Kidney (tissue), 14 donors: ENCODE results near the gene FAM221A. TPM values are rescaled to one million over a fixed set of nuclear protein-coding genes. Genes with fewer than 3 reads are reported as not detected.
A peak's percentile ranks its signal among the peaks of the same experiment; 100 is the strongest.
"Not testable (repeated sequence)": the region's sequence is repeated elsewhere in the genome, so short reads cannot be mapped to it uniquely, and the experiment has no call there.

ENCODE experiments used
- DNase-seq, 5 donors: peaks; one replicate each; pipeline ENCODE4 v3.0.0-alpha.2; 2013 to 2020
- FAIRE-seq: peaks from 2 replicates; lab custom pipeline; 2012; peaks lifted over from hg19 to GRCh38; lab: Jason Lieb, UNC
- H3K27ac ChIP-seq, 2 donors: one replicate each; pipeline ENCODE4 v1.7.0; 2013; ENCODE audit warnings: low read depth in 2 of 2, low read length in 2 of 2, inconsistent platforms in 1 of 2
- H3K27me3 ChIP-seq: one replicate; pipeline ENCODE4 v1.7.1; 2013; ENCODE audit warnings: low read length, inconsistent platforms; ENCODE audit not compliant: control insufficient read depth, insufficient read depth
- H3K36me3 ChIP-seq, 3 donors: one replicate each; pipeline versions ENCODE4 v1.7.0 to v1.7.1; 2013; ENCODE audit warnings: low read length in 3 of 3, control low read depth in 1 of 3, inconsistent platforms in 1 of 3; ENCODE audit not compliant: insufficient read depth in 3 of 3, control insufficient read depth in 2 of 3
- H3K4me1 ChIP-seq, 3 donors: one replicate each; pipeline versions ENCODE4 v1.7.0 to v1.7.1; 2013; ENCODE audit warnings: low read length in 3 of 3, inconsistent platforms in 1 of 3, low read depth in 1 of 3; ENCODE audit not compliant: control insufficient read depth in 2 of 3, insufficient read depth in 2 of 3
- H3K4me3 ChIP-seq, 3 donors: one replicate each; pipeline versions ENCODE4 v1.7.0 to v1.8.1; 2013; ENCODE audit warnings: low read length in 3 of 3, control low read depth in 1 of 3, inconsistent platforms in 1 of 3
- H3K9ac ChIP-seq, 3 donors: one replicate each; pipeline versions ENCODE4 v1.7.0 to v1.7.1; 2013; ENCODE audit warnings: low read length in 3 of 3, control low read depth in 1 of 3, inconsistent platforms in 1 of 3
- H3K9me3 ChIP-seq, 3 donors: one replicate each; pipeline versions ENCODE4 v1.7.0 to v1.7.1; 2013; ENCODE audit warnings: low read length in 3 of 3, control low read depth in 1 of 3, inconsistent platforms in 1 of 3; ENCODE audit not compliant: control insufficient read depth in 2 of 3, insufficient read depth in 1 of 3
- CTCF ChIP-seq: IDR thresholded peaks from 3 replicates; pipeline ENCODE4 v1.5.1; 2012; ENCODE audit warnings: mild to moderate bottlenecking, moderate library complexity, borderline replicate concordance; ENCODE audit not compliant: insufficient read depth; ENCODE audit errors: extremely low read depth
- intact Hi-C: fragments of 100-400 bp; cut with DNase I; formaldehyde crosslinking; loops from one replicate; pipeline ENCODE4 v1.11.1; 2022
- polyA plus RNA-seq: library from polyadenylated mRNA; stranded (reverse); fragments of 350-450 nt; fragmentation: Illumina TruSeq; extraction: RNeasy Lipid Tissue Mini Kit (QIAGEN cat#74804); gene quantifications from one replicate; pipeline ENCODE4 v1.2.3, GENCODE V29; 2014; ENCODE audit warnings: low read depth, low replicate concordance; ENCODE audit not compliant: insufficient read depth
- total RNA-seq: library from RNA; stranded (reverse); fragmentation: NEBNext Ultra II Directional; extraction: Animal tissue kit (Norgen Biotek cat#: 25700); gene quantifications from one replicate; pipeline ENCODE4 v1.2.1, GENCODE V29; 2021
- donor health status: control.
- donor health status: control.
- donor health status: control.
- donor health status: control.
- donor health status: control.
- donor health status: DM: yes; HTN: yes; CAD: no.
- donor health status: Normal renal cell carcinoma (clear cell type).

The FAM221A gene
- total and polyA plus RNA-seq, 2 donors from 2014 or later = 8.6 to 8.7 TPM

DNA sequence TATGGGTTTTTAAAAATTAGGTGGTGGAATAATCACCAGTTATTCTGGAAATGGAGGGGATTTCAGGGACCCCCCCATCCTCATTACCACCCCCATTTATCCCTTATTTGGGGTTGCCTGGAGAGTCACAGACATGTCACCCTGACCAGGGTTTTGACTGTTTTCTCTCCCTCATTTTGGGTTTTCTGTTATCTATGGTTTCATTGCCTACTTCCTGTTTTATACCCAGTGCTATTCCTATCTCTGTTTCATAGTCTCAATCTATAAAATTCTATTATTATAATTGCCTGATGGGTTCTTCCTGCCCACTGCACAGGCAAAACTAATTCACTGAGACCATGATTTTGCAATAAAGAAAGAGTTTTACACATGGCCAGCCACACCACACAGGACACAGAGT lies 15.9 kb upstream of the FAM221A start:
- DNase-seq (no peak), FAIRE-seq (no peak)
- no peaks in the 10 kb centered on the region for H3K27me3 ChIP-seq
- no peak overlapping the region for H3K4me3 ChIP-seq
- no peak overlapping the region for H3K9ac ChIP-seq
- intact Hi-C loops = no loop called here
- no peaks in the 10 kb centered on the region for H3K4me1 ChIP-seq
- no peaks in the 10 kb centered on the region for H3K36me3 ChIP-seq
- H3K27ac ChIP-seq = no peak overlapping the region
- TF ChIP-seq CTCF = no peak
- H3K9me3 ChIP-seq = no peaks in the 10 kb centered on the region

DNA sequence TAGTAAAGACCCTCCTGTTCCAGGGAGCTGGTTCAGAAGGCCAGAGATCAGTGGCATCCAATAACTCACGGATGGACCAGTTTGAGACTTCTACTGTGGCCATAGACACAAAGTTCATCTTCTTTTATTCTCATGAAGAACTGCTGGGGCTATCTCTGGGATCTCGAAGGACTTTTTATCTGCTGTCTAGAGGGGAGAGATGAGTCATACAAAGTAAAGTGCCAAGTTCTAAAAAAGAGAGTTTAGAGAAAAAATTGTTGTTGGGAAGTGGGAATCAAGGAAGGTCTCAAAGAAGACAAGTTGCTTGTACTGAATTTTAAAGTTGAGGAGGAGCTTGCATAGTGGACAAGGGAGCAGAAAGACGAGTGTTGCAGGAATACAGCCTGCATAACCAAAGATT lies 8.0 kb upstream of the FAM221A start:
- H3K36me3 ChIP-seq = no peaks in the 10 kb centered on the region
- no peaks in the 10 kb centered on the region for H3K9me3 ChIP-seq
- H3K4me1 ChIP-seq = no peaks in the 10 kb centered on the region
- FAIRE-seq = no peak
- H3K27me3 ChIP-seq = no peaks in the 10 kb centered on the region
- no peak for TF ChIP-seq CTCF
- H3K27ac ChIP-seq = no peak overlapping the region
- no peak overlapping the region for H3K4me3 ChIP-seq
- intact Hi-C loops = no loop called here
- no peak for DNase-seq
- no peak overlapping the region for H3K9ac ChIP-seq

- no peaks in the 10 kb centered on the region for H3K9me3 ChIP-seq
- H3K36me3 ChIP-seq = no peaks in the 10 kb centered on the region
- H3K27me3 ChIP-seq = no peaks in the 10 kb centered on the region
- H3K4me1 ChIP-seq = peaks cover 0 to 4% (median 3%) of the 10 kb centered on the region in 3 donors
- no peak for TF ChIP-seq CTCF
- peak overlapping the region; percentile 81 to 92 (median 89) for H3K4me3 ChIP-seq
- FAIRE-seq = no peak
- peak; percentile 87 to 95 (median 90) for DNase-seq
- H3K27ac ChIP-seq = peak overlapping the region; percentile 44 to 66
- H3K9ac ChIP-seq = peak overlapping the region; percentile 63 to 89 (median 76)
- intact Hi-C loops = no loop called here
Measured at GRCh38 chr7:23680414-23681405, 711 bp downstream of the FAM221A start.

GRCh38 chr7:23684041-23684440 lies 4.0 kb downstream of the FAM221A start:
- H3K27me3 ChIP-seq, H3K4me3 ChIP-seq, H3K27ac ChIP-seq, H3K9ac ChIP-seq, H3K4me1 ChIP-seq, H3K9me3 ChIP-seq, H3K36me3 ChIP-seq, FAIRE-seq, intact Hi-C loops: not testable (repeated sequence)
- DNase-seq = peak in 4 of 5 donors; percentile 45 to 66 (median 54)
